ENCODE data around the gene SSH2.
A peak's percentile ranks its signal among the peaks of the same experiment; 100 is the strongest.
"Not testable (repeated sequence)": the region's sequence is repeated elsewhere in the genome, so short reads cannot be mapped to it uniquely, and the experiment has no call there.

Gene SSH2

DNA sequence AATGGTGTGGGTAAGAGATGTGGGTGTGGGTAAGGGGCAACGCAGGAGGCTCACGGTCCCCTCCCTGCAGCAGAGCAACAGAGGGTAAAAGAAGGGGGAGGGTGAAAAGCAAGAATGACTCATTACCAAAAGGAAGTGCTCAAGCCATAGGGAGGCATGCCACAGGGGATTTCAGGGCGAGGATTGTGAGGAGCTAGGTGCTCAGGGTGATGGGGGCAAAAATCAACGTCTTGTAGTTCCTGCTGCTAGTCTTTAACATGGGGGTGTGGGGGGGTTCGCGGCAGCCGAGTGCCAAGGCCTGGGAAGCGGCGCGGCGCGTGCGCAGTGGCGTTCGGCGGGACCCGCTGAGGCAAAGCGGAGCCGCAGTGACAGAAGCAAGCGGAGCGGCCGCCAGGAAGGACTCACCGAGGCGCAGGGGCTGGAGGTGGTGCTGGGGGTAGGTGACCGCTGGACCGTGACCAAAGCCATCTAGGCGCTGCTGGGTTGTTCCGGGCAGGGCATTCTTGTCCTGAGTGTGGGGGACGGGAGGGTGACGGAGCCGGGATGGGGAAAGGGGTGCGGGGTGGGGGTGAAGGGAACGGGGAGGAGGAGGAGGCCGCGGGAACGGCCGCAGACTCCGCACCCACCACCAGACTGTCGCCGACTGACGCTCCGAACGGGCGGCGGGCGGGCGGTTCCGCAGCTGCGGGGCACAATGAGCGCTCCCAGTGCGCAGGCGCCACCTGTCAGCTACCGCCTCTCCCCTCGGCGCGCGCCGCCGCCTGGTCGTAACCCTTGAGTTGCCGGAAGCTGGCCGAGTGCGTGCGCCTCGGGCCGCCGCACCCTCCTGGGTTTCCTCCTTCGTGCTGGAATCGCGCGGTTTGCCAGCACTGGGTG, at the start of gene SSH2:
Gene SSH2 (minus strand): TSS at position 696 of the 876 bp plus-strand sequence. CDS start 228 bp downstream, at position 468.
- peak; percentile 96 for DNase-seq

GRCh38 chr17:29977836-29978235, 47.8 kb upstream of the SSH2 start:
- no peak for DNase-seq

DNA sequence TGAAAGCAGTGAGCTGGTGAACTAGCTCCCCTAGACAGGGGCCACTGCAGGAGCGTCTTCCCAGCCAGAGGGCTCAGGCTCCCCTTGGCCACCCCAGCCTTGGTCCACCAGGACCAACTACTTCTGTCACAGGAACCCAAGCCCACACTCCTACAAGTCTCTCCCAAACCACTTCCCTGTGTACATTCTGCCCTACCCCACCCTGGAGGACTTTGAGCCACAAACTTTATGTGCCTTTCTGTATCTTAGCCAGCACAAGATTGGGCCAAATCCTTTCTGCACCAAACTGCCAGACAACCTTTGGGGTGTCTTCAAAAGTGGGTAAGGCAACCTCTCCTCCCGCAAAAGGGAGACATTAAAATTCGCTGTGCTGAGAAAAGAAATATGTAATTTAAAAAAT, 43.0 kb upstream of the SSH2 start:
- DNase-seq, result no peak

GRCh38 chr17:29972277-29972676, 42.2 kb upstream of the SSH2 start:
- no peak for DNase-seq

DNA sequence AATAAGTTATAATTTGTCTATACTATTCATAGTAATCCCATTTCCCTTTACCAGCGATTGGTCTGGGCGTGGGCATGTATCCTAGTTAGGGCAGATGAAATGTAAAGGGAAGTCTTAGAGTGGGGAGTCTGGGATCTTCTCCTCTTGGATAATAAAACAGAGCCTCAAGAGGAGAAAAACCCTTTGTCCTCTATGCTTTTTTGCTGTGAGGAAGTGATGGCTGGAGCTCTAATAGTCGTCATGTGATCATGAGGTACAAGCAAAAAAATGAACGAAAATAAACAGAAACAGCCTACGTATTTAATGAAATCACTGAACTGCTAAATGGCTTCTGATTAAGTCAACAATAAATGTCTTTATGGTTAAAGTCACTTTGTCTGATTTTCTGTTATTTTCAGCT, 38.2 kb upstream of the SSH2 start:
- no peak for DNase-seq

DNA sequence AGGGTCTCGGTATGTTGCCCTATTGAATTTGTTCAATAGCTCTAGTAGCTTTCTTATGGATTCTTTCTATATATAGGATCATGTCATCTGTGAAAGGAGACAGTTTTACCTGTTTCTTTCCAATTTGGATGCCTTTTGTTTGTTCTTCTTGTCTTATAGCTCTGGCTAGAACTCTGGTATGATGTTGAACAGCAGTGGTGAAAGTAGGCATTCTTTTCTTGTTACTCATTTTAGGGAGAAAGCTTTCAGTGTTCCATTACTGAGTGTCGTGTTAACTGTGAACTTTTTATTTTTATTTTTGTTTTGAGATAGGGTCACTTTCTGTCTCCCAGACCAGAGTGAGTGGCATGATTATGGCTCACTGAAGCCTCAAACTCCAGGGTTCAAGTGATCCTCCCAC, 32.6 kb upstream of the SSH2 start:
- DNase-seq, result no peak

DNA sequence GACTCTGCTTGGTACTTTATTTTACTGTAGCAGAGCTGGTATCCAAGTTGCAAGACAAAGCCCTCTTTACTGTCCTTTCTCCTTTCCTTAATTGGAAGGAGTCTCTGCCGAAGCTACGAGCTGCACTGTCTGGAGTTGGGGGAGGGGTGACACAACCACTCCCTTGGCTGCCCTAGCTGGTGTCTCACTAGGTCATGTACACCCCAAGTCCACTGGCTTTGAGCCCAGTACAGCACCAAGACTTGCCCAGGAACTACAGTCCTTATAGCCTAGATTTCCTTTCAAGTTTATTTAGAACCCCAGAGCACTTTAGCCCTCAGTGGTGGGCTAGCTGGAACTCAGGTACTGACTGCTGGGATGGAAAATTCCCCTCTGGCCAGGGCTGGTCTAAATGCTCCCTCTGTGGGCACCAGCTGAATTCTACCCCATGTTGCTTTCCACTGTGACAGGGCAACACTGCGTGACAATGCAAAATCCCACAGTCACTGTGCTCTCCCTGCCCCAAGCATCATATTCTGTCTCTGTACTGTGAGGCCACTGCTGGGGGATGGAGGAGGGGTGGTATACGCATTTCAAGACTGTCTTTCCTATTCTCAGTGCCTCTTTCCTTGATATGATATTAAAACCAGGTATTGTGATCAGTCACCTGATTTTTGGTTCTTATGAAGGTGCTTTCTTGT, 29.8 kb upstream of the SSH2 start:
- DNase-seq, result no peak

DNA sequence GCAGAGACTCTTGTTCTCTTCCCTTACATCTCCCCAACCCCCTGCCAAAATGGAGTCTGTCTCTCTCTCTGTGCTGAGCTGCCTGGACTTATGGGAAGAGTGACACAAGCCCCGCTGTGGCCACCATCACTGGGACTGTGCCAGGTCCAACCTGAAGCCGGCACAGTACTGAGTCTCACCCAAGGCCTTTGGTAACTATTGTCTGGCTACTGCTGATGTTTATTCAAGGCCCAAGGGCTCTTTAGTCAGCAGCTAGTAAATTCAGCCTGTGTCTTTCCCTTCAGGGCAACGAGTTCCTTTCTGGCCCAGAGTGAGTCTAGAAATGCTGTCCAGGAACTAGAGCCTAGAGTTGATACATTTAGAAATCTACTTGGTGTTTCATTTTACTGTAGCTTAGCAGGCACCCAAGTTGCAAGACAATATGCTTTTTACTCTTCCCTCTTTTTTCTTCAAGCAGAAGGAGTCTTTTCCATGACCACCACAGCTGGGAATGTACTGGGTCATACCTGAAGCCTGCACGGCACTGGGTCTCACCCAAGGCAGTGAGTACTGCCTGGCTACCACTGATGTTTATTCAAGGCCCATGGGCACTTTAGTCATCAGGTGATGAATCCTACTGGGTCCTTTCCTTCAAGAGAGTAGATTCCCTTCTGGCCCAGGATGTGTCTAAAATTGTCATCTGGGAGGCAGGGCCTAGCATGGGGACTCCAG, 29.1 kb upstream of the SSH2 start:
- no peak for DNase-seq

GRCh38 chr17:29957488-29957887, 27.5 kb upstream of the SSH2 start:
- not testable (repeated sequence) for DNase-seq

- no peak for DNase-seq
Measured at GRCh38 chr17:29956225-29956624, 26.2 kb upstream of the SSH2 start.

- DNase-seq, result no peak
Measured at GRCh38 chr17:29954405-29954804, 24.4 kb upstream of the SSH2 start.

DNA sequence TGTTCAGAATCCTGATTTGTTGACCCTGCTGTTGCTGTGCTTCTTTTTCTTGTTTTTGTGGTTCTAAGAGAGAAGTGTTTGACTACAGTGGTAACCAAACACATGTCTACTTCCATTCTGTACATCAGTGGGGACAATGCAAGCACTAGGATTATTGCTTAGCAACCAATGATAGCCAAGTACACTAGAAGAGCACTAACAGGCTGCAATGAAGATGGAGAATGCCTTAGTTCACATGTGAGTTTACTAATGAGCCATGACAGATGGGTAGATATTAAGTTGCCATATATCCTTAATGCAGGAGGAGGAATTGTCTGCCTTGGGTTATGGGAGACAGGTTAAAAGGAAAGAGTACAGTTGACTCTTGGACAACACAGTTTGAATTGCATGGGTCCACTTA, 19.7 kb upstream of the SSH2 start:
- no peak for DNase-seq

- no peak for DNase-seq
Measured at GRCh38 chr17:29948448-29949215, 18.6 kb upstream of the SSH2 start.

GRCh38 chr17:29945281-29945680, 15.3 kb upstream of the SSH2 start:
- no peak for DNase-seq

DNA sequence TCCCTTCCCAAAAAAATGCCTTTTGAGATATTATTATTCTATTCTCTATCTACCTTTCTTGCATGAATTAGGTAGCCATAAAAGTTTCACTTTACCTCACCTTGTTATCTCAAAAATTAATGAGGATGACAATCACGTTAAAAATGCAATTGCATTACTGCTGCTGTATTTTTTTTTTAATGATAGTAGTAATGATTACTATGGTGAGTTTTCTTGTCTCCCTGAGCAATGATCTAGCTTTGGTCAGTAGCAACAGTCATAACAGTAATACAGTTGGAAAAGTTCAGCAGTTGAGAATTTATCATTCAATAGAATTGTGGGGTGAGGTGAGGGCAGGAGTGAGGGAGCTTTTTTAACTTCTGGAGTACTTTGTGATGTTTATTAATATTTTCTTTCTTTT, 11.3 kb upstream of the SSH2 start, which contains the start of gene EFCAB5:
Gene EFCAB5 (plus strand): TSS at position 301 of the 400 bp plus-strand sequence. CDS start 163 bp downstream, outside the sequence.
- no peak for DNase-seq

DNA sequence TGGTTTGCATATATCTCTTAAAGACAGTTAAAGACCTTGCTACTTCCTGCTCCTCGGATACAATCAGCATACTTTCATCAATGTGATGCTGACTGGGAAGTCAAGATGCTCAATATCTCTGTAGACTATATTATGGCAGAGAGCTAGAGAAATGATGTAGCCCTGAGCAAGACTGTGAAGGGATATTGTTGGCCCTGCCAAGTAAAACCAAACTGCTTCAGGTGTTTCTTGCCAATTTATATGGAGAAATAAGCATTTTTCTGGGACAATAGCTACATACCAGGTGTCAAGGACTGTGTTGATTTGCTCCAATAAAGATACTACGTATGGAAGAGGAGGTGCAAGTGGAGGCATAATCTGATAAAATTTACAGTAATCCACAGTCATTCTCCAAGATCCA, 6.7 kb upstream of the SSH2 start:
- DNase-seq, result no peak

DNA sequence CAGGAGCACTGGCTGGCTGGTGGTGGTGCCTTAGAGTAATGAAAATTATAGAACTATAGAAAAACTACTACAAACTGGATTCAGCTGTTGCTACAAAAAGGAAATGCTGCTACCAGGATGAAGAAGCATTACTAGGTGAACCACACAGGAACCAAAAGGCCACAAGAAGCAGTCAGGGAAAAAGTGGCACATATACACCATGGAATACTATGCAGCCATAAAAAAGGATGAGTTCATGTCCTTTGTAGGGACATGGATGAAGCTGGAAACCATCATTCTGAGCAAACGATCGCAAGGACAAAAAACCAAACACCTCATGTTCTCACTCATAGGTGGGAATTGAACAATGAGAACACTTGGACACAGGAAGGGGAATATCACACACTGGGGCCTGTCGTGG, 5.9 kb upstream of the SSH2 start:
- DNase-seq, result not testable (repeated sequence)

GRCh38 chr17:29933379-29933778, 3.4 kb upstream of the SSH2 start:
- no peak for DNase-seq

GRCh38 chr17:29931231-29931932, 1.4 kb upstream of the SSH2 start:
- peak; percentile 88 for DNase-seq

DNA sequence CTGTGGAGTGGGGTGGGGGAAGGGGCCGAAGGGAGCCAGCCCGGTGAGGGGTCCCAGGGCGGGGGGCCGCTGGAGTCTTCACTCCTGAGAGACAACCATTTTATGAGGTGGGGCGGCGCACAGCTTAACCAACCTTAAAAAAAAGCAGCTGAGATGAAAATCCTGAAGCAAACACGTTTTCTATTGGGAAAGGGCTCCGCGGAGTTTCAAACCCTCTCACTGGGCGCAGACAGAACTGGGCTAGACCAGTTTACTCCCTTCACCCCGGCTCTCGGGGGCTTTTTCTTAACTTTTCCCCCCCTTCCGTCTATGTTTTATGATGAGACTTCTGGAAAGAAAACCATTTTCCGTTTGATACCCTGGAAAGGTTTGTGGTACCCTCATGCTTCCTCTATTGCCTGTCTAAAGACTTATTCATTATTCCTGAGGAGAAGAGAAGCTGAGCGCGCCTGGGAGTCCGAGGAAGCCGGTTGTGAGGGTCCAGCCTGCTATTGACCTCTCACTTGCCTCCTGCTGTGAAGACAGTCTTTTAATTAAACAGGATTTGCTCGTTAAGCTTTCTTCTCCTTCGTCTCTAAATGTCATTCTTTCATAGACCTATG, 482 bp upstream of the SSH2 start:
- no peak for DNase-seq

DNA sequence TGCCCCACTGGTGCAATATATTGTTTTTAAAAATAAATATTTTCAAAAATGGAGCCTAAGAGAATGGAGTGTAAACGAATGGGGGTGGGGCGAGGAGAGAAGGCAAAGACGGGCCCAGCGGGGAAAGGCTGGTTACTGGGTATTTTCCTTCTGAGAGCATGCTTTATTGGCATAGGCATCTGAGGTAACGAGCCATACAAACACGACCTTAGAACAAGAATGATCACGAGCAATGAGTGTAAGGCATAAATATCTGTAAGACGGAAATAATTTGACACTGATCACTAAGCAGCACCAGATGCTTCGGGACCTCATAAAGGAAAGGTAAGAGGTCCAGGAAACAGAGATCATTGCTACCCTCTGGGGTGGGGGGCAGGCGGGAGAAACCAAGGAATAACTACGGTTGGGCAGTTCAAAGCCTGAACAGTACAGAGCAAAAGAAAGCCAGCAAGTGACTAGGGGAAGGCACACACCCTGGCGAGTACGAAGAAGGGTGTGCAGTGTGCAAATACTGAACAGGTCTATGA, 959 bp downstream of the SSH2 start:
- no peak for DNase-seq

Measured in activated effector memory CD4-positive, alpha-beta T cell treated with anti-CD3 and anti-CD28 coated beads, Interleukin-2, amount 50 U/mL, for 16 hours (primary cell).